Limb (tissue), 2 donors: ENCODE measurements around the gene C13orf42.
A peak's percentile ranks its signal among the peaks of the same experiment; 100 is the strongest.

Experiments used
- DNase-seq, 2 donors: peaks; one replicate each; pipeline ENCODE4 v3.0.0-alpha.2; 2016; ENCODE audit errors: extremely low spot score in 2 of 2

C13orf42 gene

DNA sequence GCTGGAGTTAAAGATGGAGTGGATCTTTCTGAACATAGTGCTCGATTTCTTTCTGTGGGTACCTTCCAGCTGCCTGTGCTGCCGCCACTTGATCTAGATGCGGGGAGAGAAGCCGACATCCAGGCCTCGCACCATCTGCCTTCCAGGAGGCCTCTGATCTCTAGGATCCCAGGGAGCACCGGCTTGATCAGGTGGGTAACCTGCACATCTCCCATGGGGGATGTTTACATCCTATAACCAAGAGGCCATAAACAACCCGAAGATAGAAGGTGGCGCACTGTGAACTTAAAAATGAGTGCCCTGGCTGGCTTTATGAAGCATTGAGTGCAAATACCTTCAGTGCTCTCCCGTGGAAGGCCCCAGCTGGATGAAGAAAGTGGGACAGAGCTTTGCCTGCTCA lies at the start of gene C13orf42:
TSS of gene C13orf42 (minus strand) at position 101 of the 400 bp plus-strand sequence. CDS start at position 36, 65 bp downstream.
- no peak for DNase-seq

- peak in 1 of 2 donors; percentile 44 for DNase-seq
These were observed 47.9 kb upstream of the C13orf42 start for GRCh38 chr13:51158880-51159518.

- no peak for DNase-seq
These were observed 47.3 kb upstream of the C13orf42 start for GRCh38 chr13:51158365-51158764.

GRCh38 chr13:51156648-51157047 lies 45.6 kb upstream of the C13orf42 start:
- no peak for DNase-seq

GRCh38 chr13:51155776-51156515 lies 44.9 kb upstream of the C13orf42 start:
- DNase-seq, result peak in 1 of 2 donors; percentile 30

DNA sequence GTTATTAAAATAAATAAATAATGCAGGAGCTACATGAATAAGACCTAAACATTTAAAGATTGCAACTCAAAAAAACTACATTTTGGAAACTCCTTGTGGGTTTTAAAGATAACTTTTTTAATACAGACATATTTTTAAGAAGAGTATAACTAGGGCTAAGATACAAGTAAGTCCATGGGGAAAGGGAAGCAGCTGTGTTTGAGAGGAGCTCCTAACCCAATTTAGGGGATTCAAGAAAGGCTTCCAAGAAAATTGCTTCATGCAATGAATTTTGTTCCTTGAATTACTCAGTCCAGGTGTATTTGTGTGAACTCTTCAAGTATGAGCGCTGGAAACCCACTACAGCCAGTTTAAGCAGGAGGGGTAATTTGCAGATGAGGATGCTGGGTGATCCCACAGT lies 44.1 kb upstream of the C13orf42 start:
- no peak for DNase-seq

- no peak for DNase-seq
These were observed 43.0 kb upstream of the C13orf42 start for GRCh38 chr13:51154029-51154555.

- DNase-seq, result no peak
These were observed 42.5 kb upstream of the C13orf42 start for GRCh38 chr13:51153527-51153926.

DNA sequence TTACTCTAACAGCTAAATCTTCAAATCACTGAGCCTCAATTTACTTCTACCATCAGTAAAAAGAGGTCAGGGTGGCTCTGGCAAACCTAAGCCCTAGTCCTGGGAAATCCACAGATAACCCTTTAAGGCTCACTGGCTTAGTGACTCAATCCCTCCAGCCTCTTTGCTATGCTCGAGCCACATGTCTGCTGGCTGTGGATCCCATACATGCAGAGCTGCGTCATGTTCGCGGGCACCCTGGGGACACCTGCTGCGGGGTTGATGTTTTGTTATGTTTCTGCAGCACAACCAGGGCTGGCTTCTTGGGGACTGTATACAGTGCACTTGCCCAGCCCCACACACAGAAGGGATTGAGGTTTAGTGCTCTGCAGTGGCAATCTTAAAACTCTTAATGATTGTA lies 41.6 kb upstream of the C13orf42 start:
- DNase-seq, result no peak

DNA sequence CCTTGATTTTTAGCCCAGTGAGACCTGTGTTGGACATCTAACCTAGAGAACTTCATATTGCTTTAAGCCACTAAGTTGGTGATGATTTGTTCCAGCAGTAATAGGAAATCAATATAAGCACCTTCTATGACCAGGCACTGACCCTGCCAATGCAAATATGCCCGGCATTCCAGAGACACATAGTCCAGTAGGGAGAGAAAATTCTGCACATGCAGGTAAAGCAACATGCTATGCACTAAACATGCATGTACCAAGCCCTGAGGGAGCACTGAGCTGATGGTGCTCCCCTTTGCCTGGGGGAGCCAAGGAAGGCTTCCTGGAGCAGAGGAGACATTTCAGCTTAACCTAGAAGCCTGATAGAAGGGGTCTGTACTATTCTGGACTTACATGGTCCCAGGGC lies 40.4 kb upstream of the C13orf42 start:
- no peak for DNase-seq

GRCh38 chr13:51148952-51149573 lies 38.0 kb upstream of the C13orf42 start:
- peak; percentile 71 to 79 for DNase-seq

DNA sequence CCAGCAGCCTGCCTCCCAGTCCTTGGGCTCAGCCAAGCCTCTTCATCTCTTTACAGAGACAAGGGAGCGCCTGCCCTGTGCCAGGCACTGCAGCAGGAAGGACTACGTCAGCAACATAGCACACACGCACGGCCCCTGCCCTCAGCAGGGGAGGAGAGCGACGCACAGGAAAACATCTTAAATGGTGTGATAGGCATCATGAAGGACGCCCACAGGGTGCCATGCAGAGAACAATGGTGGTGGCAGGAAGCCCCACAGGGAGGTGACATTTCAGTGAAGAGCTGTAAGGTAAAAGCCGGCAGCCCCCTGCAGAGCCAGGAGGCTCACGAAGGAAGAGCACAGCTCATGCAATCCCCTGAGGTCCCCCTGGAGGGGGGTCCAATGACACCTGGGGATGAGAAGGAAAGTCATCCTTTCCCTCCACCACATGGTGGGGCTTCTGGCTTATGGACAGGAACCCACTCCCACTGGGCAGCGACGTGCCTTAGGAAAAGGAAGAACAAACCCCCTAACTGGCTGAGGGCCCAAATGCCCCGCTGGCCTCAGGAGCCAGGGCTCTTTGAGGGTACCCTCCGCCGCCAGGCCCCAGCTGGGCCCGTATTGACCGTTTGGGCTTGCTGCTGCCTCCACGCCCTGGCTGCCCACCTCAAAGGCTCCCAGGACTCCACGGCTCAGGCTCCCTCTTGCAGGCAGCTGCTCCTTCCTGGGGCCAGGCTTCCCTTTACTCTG lies 37.3 kb upstream of the C13orf42 start:
- no peak for DNase-seq

GRCh38 chr13:51147732-51148131 lies 36.7 kb upstream of the C13orf42 start:
- no peak for DNase-seq

DNA sequence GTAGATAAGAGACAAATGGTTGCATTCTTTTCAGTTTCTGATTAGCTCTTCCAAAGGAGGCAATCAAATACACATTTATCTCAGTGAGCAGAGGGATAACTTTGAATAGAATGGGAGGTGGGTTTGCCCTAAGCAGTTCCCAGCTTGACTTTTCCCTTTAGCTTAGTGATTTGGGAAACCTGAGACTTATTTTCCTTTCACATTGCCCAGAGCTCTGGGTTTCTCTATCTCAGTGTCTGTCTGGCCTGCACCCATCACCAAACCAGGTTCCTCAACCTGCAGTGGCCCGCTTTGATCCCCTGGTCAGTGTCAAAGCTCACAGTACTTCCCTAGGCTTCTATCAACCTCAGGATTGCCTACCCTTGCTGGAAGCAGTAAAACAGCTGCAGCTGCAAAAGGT lies 35.6 kb upstream of the C13orf42 start:
- DNase-seq, result no peak

DNA sequence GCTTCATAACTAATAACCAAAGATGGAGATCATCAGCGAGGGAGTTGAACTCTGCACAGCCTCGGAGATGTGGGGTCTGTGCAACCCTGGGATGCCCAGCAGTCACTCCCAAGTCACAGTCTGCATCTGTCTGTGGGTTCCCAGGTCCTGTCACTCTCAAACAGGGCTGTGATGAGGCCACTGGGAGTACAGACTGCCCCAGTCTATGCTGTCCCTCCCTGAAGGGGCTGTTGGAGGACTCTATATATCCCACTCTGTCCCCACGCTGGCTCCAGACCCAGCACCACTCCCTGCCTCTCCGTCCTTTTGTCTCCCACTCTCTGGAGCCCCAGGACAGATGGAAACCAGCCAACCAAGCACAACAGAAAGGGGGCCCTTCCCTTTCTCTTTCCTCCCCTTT lies 26.2 kb upstream of the C13orf42 start:
- DNase-seq, result no peak

GRCh38 chr13:51136276-51136980 lies 25.4 kb upstream of the C13orf42 start:
- no peak for DNase-seq

GRCh38 chr13:51134763-51135365 lies 23.8 kb upstream of the C13orf42 start:
- no peak for DNase-seq

GRCh38 chr13:51130348-51130747 lies 19.3 kb upstream of the C13orf42 start:
- no peak for DNase-seq

DNA sequence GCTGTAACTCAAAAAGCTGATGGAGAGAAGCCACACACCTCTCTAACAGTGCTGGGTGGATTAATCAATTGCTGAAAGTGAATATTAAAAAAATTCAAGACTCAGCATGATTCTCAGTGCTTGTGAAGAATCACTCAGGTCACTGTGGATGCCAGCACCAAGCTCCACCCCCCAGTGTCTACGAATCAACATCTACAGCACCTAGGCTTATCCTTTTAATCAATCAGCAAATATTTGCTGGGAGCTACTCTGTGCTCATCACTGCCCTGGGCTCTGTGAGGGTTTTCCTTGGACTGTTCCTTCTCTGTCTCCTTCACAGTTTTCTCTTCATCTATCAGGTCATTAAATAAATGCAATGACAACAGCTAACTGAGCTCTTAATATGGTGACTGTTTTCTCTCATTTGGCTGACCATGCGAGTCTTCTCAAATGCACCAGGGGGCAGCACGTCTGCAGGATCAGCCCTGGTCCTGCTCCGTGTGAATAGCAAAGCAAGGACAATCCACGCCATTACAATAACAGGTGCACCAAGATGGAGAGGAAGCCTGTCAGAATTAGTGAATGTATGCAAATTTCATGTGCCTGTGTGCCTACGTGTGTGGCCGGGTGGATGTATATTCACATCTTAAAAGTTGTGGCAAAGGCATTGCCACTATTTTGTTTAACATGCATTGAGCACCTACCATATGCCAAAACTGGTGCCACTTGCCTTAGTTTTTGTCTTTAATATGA lies 14.6 kb upstream of the C13orf42 start:
- DNase-seq, result peak; percentile 57 to 60
